Mesodermal cell (in vitro differentiated cells): ENCODE results near the gene RNF141.

ENCODE experiments used
- H3K27ac ChIP-seq: 2 replicates; pipeline ENCODE4 v1.7.0; 2013; ENCODE audit warnings: mild to moderate bottlenecking, low read depth, low read length, moderate library complexity; ENCODE audit not compliant: severe bottlenecking
- H3K36me3 ChIP-seq: 2 replicates; pipeline ENCODE4 v1.7.1; 2013; ENCODE audit warnings: mild to moderate bottlenecking, low read length, moderate library complexity; ENCODE audit not compliant: control insufficient read depth, insufficient read depth
- H3K4me1 ChIP-seq: one replicate; pipeline ENCODE4 v1.7.1; 2013; ENCODE audit warnings: mild to moderate bottlenecking, low read length; ENCODE audit not compliant: insufficient read depth, control insufficient read depth, poor library complexity, severe bottlenecking
- H3K4me3 ChIP-seq: 2 replicates; pipeline ENCODE4 v1.7.0; 2013; ENCODE audit warnings: low read length, control low read depth, mild to moderate bottlenecking; ENCODE audit not compliant: insufficient read depth, poor library complexity, severe bottlenecking; ENCODE audit errors: extremely low read depth
- H3K9me3 ChIP-seq: 2 replicates; pipeline ENCODE4 v1.7.1; 2013; ENCODE audit warnings: mild to moderate bottlenecking, low read length, moderate library complexity; ENCODE audit not compliant: control insufficient read depth
- WGBS, 2 experiments: methylation state at CpG; one replicate each; pipeline ENCODE4 v1.1.5; 2013; ENCODE audit warnings: missing lambda C conversion rate in 2 of 2; ENCODE audit not compliant: insufficient coverage in 2 of 2; 5-methylcytosine and 5-hydroxymethylcytosine counted together

The RNF141 gene

DNA sequence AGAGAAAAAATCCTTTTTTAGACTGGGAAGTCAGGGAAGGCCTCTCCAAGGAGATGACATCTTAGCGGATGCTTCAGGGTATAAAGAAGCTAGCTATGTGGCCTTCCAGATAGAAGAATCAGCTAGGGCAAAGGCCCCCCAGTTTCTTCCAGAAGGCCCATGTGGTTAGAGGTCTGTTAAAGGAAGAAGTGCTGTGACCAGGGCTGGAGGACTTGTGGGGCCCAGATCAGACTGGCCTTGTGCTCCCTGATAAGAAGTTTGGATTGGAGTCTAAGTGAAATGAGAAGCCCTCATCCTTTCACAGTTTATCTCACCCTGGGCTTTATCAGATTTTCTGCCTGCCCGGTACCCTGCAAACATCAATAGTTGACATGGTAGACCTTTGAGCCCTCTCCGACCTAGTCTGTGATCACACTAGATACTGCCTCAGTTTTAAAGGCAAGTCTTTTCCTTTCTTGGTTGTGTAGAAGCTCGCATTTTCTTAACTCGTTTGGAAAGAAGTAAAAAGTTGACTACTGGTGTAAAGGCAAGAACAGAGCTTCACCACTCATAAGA lies 78.2 kb downstream of the RNF141 start:
- Histone ChIP-seq H3K9me3 (no peaks in the 10 kb centered on the region), H3K27ac (no peak overlapping the region), H3K4me3 (no peak overlapping the region), H3K36me3 (peaks cover 8% of the 10 kb centered on the region), H3K4me1 (peaks cover 11% of the 10 kb centered on the region)
- WGBS, 2 experiments: 87 to 100% methylated on average over 2 to 4 of the region's 5 CpGs
